Activated T-cell treated with anti-CD3 and anti-CD28 coated beads for 1 hour (primary cell): Measurements from ENCODE around the gene BRCC3.

ENCODE experiments used
- DNase-seq: peaks from one replicate; pipeline ENCODE4 v3.0.0-alpha.2; 2020; ENCODE audit warnings: low read depth

BRCC3 gene

DNA sequence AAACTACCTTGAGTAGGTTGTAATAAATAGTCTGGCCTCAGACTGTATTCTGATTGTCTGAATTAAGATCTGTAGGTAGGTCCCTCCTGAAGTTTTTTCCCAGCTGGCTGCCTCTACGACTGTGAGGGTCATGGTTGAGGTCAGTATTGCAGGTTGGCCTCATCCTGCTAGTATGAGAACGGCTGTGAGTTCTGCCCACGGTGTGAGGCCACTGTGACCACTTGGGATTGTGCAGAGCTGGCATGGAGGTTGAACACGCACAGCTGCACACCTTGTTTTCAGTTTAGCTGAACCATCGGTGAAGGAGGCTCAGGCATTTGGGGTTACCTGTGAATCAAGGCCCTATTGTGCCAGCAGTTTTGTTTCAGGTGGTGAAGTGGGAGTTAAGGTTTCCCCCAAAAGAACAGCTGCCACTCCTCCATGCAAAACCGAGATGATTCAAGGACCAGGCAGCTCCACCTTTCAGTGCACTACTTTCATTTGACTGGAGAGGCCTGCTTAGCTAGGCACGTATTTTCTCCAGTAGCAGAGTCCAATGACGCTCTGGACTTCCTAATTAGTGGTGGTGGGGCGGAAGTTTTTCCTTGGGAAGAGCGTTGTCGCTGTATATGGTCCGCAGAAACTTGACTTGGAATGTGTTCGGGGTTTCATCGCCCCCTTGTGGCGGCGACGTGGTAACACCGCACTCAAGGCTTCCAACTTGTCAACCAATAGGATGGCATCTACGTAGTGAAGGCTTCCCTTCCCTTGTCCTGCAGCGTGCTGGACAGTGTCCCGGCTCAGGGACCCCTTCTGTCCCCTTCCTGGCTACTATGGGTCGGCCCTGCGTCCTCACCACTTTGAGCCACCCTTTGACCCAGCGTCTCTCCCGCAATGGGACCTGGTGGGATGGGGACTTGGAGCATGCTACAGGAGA is 14.2 kb upstream of the BRCC3 start:
- peak; percentile 30 for DNase-seq

DNA sequence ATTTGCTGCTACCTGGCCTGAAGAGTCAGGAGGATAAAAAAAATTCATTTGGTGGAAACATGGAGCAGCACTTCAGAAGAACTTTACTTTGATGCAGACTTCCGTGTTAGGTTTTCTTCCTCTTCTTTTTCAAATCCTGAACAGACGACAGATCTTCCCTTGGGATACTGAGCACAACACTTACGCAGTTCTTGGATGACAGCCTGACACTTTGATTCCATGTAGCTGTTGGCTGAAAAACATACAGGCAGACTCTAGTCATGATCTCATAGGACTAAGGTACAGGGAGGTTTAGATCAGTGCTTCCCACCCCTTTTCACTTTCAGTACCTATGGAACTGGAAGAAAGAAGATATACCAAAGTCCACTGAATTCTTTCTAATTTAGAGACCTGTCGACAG is 9.5 kb upstream of the BRCC3 start:
- no peak for DNase-seq

DNA sequence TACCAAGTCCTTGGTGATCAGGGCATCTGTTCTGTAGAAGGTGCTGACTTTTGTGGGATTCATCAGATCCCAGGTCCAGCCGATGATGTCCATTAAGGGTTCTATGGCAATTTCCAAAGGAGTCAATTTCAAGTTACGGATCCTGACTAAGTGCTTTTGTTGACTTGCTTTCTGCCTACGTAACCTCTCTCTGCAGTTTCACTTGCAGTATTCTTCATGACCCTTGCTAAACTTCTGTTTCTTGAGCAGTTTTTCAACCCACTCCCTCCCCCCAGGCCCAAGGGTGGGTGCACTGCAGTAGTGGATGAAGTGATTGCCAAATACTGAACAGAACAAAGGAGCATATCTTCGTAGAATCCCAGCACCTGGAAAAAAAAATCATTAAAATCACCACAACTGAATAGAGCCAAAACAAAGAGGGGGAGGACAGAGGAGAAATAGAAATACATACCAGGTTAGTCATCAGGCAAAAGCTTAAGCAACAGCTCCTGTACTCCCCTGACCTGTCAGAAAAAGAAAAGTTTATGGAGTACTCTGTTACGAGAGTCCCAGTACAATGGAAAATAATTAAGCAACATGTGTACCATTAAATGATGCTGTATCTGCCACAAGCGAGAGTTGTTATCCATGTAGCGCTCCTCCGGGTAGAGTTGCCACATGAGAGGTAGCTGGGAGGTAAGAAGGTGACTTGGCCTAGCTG is 6.1 kb upstream of the BRCC3 start:
- no peak for DNase-seq

DNA sequence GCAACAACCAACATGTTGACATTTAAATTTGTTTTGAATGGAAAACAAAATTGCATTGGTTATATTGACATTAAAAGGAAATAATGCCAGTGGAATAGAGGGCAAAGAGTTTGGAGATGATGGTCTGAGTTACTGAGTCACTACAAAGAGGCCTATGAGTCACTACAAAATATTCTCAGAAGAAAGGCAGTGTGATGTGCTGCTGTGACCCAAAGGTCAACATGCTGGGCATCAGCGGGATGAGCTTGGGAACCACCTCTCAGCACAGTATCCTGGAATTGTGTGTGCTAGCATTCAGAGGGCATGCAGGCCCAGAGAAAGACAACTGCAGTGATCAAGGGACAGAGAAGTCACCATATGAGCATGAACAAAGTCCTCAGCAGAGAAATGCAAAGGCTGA is 3.1 kb upstream of the BRCC3 start:
- DNase-seq = no peak

DNA sequence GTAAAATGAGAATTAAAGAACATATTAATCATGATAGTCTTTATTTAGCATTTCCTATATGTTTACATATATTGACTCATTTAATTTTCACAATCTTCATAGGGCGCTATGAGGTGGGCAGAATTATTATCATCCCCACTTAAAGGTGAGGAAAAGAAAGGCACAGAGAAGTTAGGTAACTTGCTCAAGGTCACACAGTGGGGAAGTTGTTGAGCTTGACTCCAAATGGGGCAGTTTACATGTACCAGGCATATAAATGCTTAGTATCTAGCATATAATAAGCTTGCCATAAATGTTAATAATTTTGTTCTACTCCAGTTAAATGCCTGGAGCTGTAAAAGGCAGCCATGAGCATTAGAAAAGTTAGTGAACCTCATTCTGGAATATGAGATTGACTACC is 1.9 kb upstream of the BRCC3 start:
- DNase-seq = no peak

DNA sequence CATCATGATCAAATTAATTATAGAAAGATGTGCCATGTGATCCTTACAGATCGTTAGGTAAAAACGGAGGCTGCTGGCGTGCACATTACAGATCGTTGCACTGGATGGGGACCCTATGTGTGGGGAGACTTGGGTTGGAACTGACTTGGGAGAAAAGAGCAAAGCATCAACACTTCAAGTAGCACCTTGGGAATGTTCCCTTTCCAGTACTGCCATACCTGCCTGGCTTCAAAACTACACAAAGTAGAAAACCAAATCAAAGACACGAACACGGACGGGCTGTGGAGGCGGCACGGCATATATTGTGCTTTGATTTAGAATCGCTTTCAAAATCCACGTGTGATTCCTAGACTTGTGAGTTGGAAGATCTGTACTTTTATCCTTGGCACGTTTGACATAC is 1.3 kb upstream of the BRCC3 start:
- DNase-seq = no peak

DNA sequence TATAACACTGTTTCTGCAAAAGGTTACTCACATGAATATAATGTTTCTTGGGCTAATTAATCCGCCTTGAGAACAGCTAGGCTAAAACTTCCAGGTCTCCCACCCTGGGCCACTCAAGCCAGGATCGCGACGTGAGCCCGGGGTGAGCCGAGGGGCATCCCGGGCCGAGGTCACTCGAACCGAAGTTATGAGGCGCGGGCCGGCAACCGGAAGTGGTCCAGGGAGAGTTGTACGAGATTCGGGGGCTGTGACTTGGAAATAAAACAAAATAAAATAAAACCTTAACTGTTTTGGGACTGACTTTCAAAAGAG is 689 bp upstream of the BRCC3 start:
- DNase-seq = no peak

DNA sequence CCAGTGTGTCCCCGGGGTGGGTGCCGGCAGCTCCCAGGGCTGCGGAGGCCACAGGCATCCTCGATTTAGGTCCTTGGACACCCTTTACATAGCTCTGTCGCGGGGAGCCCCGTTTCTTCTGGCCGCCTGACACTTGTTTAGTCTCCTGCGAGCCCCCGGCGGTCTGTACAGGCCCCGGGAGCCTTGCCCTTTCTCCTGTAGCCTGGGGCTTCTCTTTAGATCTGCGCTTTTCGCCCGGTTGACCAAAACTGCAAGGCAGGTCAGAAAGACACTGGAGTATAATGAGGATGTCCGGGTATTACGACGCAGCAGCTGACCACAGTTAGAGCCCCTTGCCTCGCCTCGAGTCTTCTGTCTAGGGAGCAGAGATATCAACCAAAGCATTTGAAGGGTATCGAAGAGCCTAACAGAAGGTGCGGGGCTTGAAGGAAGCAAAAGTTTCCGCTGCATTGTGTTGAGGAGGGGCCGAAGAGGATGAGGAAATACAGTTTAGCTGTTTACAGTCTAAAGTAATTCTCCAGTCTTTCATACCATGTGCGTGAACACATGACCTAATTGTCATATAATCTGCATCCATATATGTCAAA is 479 bp downstream of the BRCC3 start:
- no peak for DNase-seq

DNA sequence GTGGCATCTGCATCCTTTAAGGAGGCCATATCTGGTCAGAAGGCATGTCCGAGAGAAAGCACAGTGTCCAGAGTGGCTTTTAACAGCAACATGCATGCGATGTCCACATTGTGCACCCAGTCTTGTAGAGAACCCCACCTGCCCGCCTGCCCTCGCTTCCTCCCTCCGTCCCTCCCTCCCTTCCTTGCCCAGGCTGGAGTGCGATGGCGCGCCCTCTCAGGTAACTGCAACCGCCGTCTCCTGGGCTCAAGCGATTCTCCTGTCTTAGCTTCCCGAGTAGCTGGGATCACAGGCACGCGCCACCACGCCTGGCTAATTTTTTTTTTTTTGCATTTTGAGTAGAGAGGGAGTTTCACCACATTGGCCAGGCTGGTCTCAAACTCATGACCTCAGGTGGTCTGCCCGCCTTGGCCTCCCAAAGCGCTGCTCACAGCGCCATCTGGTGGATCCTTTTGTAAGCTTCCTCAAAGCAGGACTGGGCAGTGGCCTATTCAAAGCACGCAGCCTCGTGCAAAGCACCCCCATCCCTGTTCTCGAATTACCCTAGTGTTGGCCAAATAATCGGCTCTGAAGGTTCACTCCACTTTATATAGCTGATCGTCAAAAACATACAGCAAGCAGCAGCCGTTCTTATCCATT is 15.0 kb downstream of the BRCC3 start:
- peak; percentile 33 for DNase-seq

DNA sequence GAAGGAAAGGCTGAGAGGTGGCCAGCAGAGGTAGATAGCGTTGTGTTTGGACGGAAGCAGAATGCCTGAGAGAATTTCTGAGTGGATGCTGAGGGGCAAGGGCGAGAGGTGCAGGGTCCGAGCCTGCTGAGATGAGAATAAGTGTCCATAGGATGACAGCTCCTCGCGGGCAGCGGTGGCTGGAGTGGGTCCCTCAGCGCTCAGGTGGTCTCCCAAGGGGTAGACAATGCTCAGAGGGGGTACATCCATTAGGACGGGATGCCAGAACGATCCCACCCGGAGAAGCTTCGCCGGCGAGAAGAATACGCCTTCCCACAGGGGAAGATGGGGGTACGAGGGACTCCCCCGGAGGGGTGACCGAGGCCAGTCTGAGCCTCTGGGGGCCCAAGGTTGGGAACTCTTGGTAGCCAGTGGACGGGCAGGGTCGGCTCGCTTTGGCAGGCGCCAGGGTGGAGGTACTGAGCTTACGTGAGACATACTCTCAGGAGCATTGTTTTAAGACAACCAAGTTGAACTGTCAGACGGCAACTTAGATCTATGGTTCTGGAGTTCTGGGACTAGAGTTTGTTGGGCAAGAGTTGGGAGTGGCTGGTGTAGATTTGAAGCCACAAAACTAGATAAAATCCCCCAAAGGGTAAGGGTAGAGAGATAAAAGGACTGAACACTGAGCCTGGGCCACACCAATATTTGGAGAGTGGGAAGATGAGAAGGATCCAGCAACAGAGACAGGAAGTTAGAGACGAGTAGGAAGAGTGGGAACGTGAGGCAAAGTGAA is 15.8 kb downstream of the BRCC3 start:
- no peak for DNase-seq

DNA sequence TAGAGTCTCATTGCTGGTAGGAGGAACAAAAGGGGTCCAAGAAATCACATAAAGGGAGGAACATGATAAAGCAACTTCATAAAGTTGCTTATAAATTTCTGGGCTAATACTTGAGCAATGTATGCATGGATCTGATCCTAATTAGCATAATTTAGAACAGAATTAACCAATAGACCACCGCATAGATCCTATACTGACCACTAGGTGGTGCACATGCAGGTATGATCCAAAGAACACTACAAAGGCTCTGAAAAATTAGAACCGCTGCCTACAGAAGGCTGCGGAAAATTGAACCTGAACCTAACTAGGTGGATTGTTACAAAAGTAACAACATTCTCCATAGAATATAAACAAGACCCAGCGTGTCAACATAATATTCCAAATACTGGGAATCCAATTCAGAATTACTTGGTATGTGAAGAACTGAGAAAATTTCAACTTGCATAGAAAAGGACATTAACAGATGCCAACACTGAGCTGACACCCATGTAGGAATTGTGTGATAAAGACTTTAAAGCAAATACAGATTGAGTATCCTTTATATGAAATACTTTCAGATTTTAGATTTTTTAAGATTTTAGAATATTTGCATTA is 23.3 kb downstream of the BRCC3 start:
- peak; percentile 2 for DNase-seq

DNA sequence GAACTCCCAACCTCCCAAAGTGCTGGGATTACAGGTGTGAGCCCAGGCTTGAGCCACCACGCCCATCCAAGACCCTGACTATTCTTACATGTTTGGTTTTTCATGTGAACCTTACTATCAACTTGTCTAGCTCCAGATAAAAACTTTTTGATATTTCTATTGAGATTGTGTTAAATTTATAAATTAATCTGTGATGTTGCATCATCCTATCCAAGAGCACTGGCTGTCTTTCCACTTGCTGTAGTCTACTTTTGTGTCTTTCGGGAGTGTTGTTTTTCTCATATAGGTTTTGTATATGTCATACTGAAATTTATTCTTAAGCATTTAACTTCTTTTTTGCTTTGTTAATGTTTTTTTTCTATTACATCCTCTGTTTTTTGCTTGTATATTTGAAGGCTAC is 34.6 kb downstream of the BRCC3 start:
- DNase-seq = no peak

DNA sequence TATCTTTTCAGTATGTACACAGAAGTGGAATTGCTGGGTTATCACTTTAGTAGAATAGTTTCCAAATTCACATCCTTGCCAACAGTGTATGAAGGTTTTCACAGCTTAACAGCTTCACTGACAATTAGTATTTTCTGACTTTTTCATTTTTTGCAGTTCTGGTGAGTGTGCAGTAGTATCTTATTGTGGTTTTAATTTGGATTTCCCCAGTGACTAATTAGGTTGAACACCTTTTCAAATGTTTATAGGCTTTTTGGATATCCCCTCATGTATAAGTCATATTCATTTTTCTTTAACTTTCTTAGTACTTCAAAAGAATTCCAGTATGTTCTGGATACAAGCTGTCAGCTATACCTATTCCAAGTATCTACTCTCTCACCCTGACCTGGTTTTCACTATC is 37.1 kb downstream of the BRCC3 start:
- DNase-seq = no peak

DNA sequence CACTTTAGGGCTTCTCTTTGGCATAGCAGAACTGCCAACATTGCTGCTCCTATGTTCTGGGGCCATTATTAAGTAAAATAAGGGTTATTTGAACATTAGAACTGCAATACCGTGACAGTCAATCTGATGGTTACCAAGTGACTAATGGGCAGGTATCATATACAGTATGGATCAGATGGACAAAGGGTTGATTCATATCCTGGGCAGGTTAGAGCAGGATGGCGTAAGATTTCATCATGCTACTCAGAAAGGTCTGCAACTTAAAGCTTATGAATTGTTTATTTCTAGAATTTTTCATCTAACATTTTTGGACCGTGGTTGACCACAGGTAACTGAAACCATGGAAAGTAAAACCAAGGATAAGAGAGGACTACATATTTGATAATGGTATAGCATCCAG is 40.9 kb downstream of the BRCC3 start:
- no peak for DNase-seq

DNA sequence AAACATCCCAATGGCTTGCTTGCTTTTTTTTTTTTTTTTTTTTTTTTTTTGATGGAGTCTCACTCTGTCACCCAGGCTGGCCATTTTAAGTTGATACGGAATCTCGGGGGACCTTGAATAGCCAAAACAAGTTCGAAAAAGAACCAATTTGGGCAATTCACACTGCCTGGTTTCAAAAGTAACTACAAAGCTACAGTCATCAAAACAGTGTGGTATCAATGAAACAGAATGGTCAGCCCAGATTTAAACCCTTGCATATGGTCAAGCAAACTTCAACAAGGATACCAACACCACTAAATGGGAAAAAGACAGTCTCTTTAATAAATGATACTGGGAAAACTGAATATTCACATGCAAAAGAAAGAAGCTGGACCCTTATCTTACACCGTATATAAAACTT is 41.8 kb downstream of the BRCC3 start:
- DNase-seq = no peak

DNA sequence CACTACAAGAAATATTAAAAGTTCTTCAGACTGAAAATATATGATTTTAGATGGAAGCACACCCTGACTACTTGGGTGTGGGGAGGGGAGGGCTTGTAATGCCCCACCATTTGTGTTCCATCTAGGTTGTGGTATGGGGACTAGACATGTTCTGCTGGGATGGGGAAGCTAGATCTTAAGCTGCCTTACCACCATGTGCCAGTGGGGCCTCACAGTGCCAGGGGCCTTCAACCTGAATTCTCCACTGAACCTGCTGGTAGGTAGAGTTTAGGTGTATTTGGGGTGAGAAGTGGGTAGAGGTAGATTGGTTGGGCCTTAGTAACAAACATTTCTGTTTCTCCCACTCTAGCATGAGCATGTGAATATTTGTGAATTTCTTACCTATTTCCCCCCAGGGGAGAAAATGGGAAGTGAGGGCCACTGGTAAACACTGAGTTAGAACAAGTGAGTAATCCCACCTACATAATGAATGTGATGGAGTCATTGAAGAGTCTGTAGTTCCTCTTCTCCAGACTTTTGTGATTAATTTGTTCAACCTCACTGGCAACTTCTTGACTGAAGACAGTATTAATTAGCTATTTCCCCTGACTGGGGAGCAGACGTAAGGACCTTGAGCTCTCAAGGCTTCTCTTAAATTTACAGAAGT is 44.0 kb downstream of the BRCC3 start:
- no peak for DNase-seq

DNA sequence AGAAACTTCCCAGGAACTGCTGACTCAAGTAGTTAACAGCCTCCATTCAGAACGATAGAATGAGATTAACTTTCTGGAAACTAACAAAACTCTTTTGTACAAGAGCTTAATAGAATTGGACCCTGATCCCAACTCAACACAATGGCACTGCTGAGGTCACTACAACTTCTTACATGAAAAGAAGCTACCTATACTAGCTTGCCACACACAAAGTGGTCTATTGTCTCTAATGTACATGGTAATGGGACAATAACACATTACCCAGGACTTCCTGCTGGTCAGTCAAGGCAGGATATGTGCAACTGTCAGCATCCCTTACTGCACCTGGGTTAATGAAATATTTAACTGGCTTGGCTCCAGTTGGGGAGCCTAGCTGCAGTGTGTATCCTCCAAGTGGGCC is 56.2 kb downstream of the BRCC3 start:
- DNase-seq = no peak

DNA sequence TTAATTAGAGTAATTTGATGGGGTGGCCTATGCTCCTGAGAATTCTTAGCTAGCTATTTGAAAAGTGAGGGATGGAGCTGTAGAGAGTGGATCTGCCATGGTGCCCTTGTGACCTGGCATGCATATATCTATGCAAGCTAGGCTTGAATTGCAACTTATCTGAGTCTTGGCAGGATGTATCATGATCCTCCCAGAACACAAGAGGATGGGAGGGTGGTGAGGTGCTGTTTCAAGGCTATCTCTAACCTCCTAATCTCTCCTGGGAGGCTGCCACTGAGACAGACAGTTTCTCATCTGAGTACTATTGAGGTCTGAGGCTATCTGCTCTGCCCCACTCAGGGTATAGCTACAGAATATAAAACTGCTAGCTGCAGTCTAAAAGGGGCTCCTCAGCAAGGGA is 56.6 kb downstream of the BRCC3 start:
- DNase-seq = no peak

DNA sequence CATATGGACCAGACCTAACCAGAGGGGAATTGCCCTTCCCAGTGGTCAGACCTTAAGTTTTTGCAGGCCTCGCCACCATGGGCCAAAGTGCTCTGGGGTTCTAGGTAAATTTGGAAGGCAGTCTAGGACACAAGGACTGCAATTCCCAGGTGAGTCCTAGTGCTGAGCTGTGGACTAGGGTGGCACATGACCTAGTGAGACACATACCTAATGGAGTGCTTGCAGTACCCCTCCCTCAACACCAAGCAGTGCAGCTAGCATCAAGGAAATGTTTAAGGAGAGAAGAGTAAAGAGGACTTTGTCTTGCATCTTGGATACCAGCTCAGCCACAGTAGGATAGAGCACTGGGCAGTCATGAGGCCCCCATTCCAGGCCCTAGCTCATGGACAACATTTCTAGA is 60.8 kb downstream of the BRCC3 start:
- no peak for DNase-seq

DNA sequence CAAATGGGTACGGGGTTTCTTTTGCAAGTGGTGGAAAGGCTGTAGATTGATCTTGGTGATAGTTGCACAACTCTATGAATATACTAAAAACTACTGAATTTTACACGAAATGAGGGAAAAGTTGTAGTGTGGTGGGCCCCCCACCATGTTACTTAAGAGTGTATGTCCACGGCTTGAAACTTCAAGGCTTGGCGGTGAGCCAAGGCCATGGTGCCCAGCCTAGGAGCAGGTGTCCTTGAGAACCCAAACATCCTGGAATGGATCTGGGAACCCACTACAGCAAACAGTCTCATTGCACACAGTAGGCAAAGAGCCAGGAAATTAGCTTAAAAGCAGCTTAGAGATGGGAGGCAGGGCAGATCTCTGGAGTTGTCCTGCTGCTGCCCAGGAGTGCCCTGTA is 62.9 kb downstream of the BRCC3 start:
- DNase-seq = no peak

DNA sequence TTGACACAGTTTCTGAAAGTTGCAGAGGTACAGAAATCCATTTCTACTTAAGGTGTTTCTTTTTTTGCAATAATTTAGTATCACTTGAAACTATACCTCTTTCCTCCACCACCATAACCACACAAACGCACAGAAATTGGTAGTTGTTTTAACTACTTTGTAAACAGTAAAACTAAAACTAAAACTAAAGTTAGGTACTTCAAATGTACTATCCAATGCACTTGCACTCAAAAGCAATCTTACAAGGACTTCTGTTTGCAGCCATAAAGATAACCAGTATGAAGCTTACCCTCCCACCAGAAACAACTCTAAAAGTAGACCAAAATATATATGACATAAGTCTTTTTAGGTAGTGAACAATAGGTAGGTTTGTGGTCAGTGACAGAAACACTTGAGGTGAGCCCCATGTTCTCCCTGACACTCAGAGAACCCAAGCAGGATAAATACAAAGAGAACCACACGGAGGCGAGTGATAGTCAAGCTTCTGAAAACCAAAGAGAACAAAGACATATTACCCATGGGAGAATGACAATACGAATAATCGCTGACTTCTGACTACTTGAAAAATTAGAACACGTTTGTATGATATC is 72.7 kb downstream of the BRCC3 start:
- DNase-seq = no peak
